H1 (cell line): Measurements from ENCODE around the gene TUBB8B. TPM values are rescaled to one million over a fixed set of nuclear protein-coding genes. Genes with fewer than 3 reads are reported as not detected.
"Not testable (repeated sequence)": the region's sequence is repeated elsewhere in the genome, so short reads cannot be mapped to it uniquely, and the experiment has no call there.

ENCODE experiments used
- CTCF ChIA-PET: fragments of 300-600 bp; sonication (Branson Sonifier 250); formaldehyde crosslinking; loops from one replicate; lab custom pipeline; 2021; ENCODE audit not compliant: partially characterized antibody; lab: Charles Lee
- POLR2A ChIA-PET: fragments of 300-600 bp; sonication (Branson Sonifier 250); formaldehyde crosslinking; loops from one replicate; lab custom pipeline; 2021; ENCODE audit warnings: inconsistent platforms; ENCODE audit not compliant: partially characterized antibody; lab: Charles Lee
- DNase-seq, 2 experiments: peaks; one replicate each; pipeline versions ENCODE4 v3.0.0 to v3.0.0-alpha.2; 2010 to 2022; ENCODE audit warnings: low spot score in 2 of 2, low read depth in 1 of 2, mixed read lengths in 1 of 2
- FAIRE-seq: peaks from 2 replicates; lab custom pipeline; 2011; peaks lifted over from hg19 to GRCh38; lab: Jason Lieb, UNC
- H2AFZ ChIP-seq: 2 replicates; pipeline ENCODE4 v1.8.1; 2012; ENCODE audit warnings: low read length, inconsistent platforms
- H2AK5ac ChIP-seq: 2 replicates; pipeline ENCODE4 v1.6.1; 2013; ENCODE audit warnings: low read depth, low read length
- H2BK120ac ChIP-seq: replicated peaks from 2 replicates; pipeline ENCODE3; 2013; ENCODE audit warnings: low read depth, low read length, inconsistent platforms
- H2BK12ac ChIP-seq: 2 replicates; pipeline ENCODE4 v1.6.1; 2013; ENCODE audit warnings: low read depth, low read length
- H2BK15ac ChIP-seq: 2 replicates; pipeline ENCODE4 v1.6.1; 2013; ENCODE audit warnings: low read length
- H2BK20ac ChIP-seq: 2 replicates; pipeline ENCODE4 v1.6.1; 2013; ENCODE audit warnings: low read length
- H2BK5ac ChIP-seq: 2 replicates; pipeline ENCODE4 v1.6.1; 2013; ENCODE audit warnings: low read depth, low read length
- H3K14ac ChIP-seq: 2 replicates; pipeline ENCODE4 v1.6.1; 2013; ENCODE audit warnings: inconsistent platforms; ENCODE audit not compliant: insufficient read length
- H3K18ac ChIP-seq: 2 replicates; pipeline ENCODE4 v1.6.1; 2013; ENCODE audit warnings: low read length; ENCODE audit errors: extremely low read depth
- H3K23ac ChIP-seq: 2 replicates; pipeline ENCODE4 v1.6.1; 2013; ENCODE audit warnings: inconsistent platforms; ENCODE audit not compliant: insufficient read length
- H3K23me2 ChIP-seq: 2 replicates; pipeline ENCODE4 v1.6.1; 2013; ENCODE audit warnings: low read depth, low read length
- H3K27ac ChIP-seq: 2 replicates; pipeline ENCODE4 v1.6.1; 2011; ENCODE audit warnings: low read depth, low read length, inconsistent platforms
- H3K27me3 ChIP-seq, 4 experiments: replicated peaks in 1 of 4; 1 replicate in 1 of 4; 2 replicates in 3 of 4; pipeline versions ENCODE4 v1.6.1 to v1.8.1; 2011 to 2013; ENCODE audit warnings: low read length in 3 of 4, mild to moderate bottlenecking in 3 of 4, inconsistent platforms in 2 of 4, mixed read lengths in 2 of 4, moderate library complexity in 1 of 4; ENCODE audit not compliant: control insufficient read depth in 3 of 4, insufficient read depth in 3 of 4; ENCODE audit errors: extremely low read depth in 1 of 4
- H3K36me3 ChIP-seq, 4 experiments: 2 replicates each; pipeline versions ENCODE4 v1.6.1 to v1.8.1; 2011 to 2013; ENCODE audit warnings: mild to moderate bottlenecking in 4 of 4, low read length in 3 of 4, moderate library complexity in 2 of 4, control low read depth in 1 of 4, inconsistent platforms in 1 of 4; ENCODE audit not compliant: insufficient read depth in 4 of 4, control insufficient read depth in 2 of 4
- H3K4ac ChIP-seq: replicated peaks from 2 replicates; pipeline ENCODE3; 2013; ENCODE audit warnings: low read length, low read depth, mixed read lengths, inconsistent platforms; ENCODE audit not compliant: insufficient read length
- H3K4me1 ChIP-seq, 4 experiments: replicated peaks in 1 of 4; 1 replicate in 1 of 4; 2 replicates in 3 of 4; pipeline versions ENCODE4 v1.6.1 to v1.8.1; 2011 to 2013; ENCODE audit warnings: low read length in 3 of 4, inconsistent platforms in 2 of 4, mixed read lengths in 1 of 4; ENCODE audit not compliant: insufficient read depth in 4 of 4, control insufficient read depth in 3 of 4
- H3K4me2 ChIP-seq, 2 experiments: 2 replicates each; pipeline versions ENCODE4 v1.6.1 to v1.8.1; 2011 to 2013; ENCODE audit warnings: low read depth in 2 of 2, low read length in 2 of 2, control low read depth in 1 of 2, inconsistent platforms in 1 of 2, mild to moderate bottlenecking in 1 of 2; ENCODE audit not compliant: insufficient read depth in 1 of 2
- H3K4me3 ChIP-seq, 4 experiments: fragments of 200-600, 300-600 bp in 1 of 4; sonication (generic), shearing (Covaris generic), sonication (Bioruptor Twin) in 1 of 4; 2 replicates each; pipeline versions ENCODE4 v1.5.1 to v1.8.1; 2011 to 2016; ENCODE audit warnings: low read length in 4 of 4, low read depth in 3 of 4, control low read depth in 2 of 4, inconsistent platforms in 2 of 4, mild to moderate bottlenecking in 2 of 4, mixed read lengths in 1 of 4, moderate library complexity in 1 of 4; ENCODE audit not compliant: insufficient read depth in 2 of 4; ENCODE audit errors: extremely low read depth in 1 of 4
- H3K56ac ChIP-seq: replicated peaks from 2 replicates; pipeline ENCODE3; 2013; ENCODE audit warnings: low read depth, mild to moderate bottlenecking, mixed read lengths, low read length, inconsistent platforms; ENCODE audit not compliant: insufficient read length
- H3K79me1 ChIP-seq: 2 replicates; pipeline ENCODE4 v1.6.1; 2013; ENCODE audit warnings: low read depth, low read length, control low read depth
- H3K79me2 ChIP-seq, 2 experiments: 2 replicates each; pipeline versions ENCODE4 v1.6.1 to v1.8.1; 2012 to 2013; ENCODE audit warnings: low read length in 2 of 2, mild to moderate bottlenecking in 2 of 2, inconsistent platforms in 1 of 2; ENCODE audit not compliant: insufficient read depth in 2 of 2, control insufficient read depth in 1 of 2
- H3K9ac ChIP-seq, 4 experiments: replicated peaks in 1 of 4; 1 replicate in 1 of 4; 2 replicates in 3 of 4; pipeline versions ENCODE4 v1.6.1 to v1.8.1; 2011 to 2013; ENCODE audit warnings: low read depth in 3 of 4, low read length in 3 of 4, control low read depth in 2 of 4, mild to moderate bottlenecking in 2 of 4, moderate library complexity in 2 of 4, inconsistent platforms in 1 of 4; ENCODE audit errors: extremely low read depth in 1 of 4
- H3K9me3 ChIP-seq, 2 experiments: 2 replicates each; pipeline versions ENCODE4 v1.6.1 to v1.8.1; 2012 to 2013; ENCODE audit warnings: mild to moderate bottlenecking in 2 of 2, moderate library complexity in 2 of 2, control low read depth in 1 of 2, inconsistent platforms in 1 of 2, low read depth in 1 of 2, low read length in 1 of 2, mixed read lengths in 1 of 2; ENCODE audit not compliant: insufficient read depth in 2 of 2
- H4K20me1 ChIP-seq, 2 experiments: replicated peaks in 1 of 2; 2 replicates each; pipeline versions ENCODE3 to v1.8.1; 2011 to 2013; ENCODE audit warnings: inconsistent platforms in 2 of 2, low read length in 2 of 2, mild to moderate bottlenecking in 1 of 2; ENCODE audit not compliant: insufficient read depth in 2 of 2, control insufficient read depth in 1 of 2
- H4K5ac ChIP-seq: 2 replicates; pipeline ENCODE4 v1.6.1; 2013; ENCODE audit warnings: low read length, low read depth, mixed read lengths, inconsistent platforms; ENCODE audit not compliant: insufficient read length
- H4K8ac ChIP-seq: 2 replicates; pipeline ENCODE4 v1.8.0; 2013; ENCODE audit warnings: mild to moderate bottlenecking, moderate library complexity, low read length, inconsistent platforms; ENCODE audit not compliant: insufficient read depth; ENCODE audit errors: extremely low read depth
- H4K91ac ChIP-seq: replicated peaks from 2 replicates; pipeline ENCODE3; 2013; ENCODE audit warnings: low read length, mixed read lengths, inconsistent platforms; ENCODE audit not compliant: insufficient read length
- WGBS, 2 experiments: shearing (Covaris generic) in 1 of 2; methylation state at CpG; one replicate each; pipeline versions ENCODE4 v1.1.6 to v1.1.7; 2013 to 2015; ENCODE audit warnings: low lambda C conversion rate in 2 of 2, mixed read lengths in 2 of 2, inconsistent platforms in 1 of 2, low coverage in 1 of 2, missing lambda C conversion rate in 1 of 2; ENCODE audit not compliant: insufficient replicate concordance in 2 of 2, insufficient coverage in 1 of 2, insufficient read length in 1 of 2; ENCODE audit errors: extremely low coverage in 1 of 2, missing lambda C conversion rate in 1 of 2; 5-methylcytosine and 5-hydroxymethylcytosine counted together
- polyA plus RNA-seq, 7 experiments: library from polyadenylated mRNA; depleted of rRNA in 3 of 7; stranded (reverse) in 5 of 7; unstranded in 2 of 7; fragments of >200 nt in 5 of 7; fragments of 200-250 nt in 2 of 7; gene quantifications; 1 replicate in 5 of 7; 2 replicates in 1 of 7; 4 replicates in 1 of 7; pipeline versions ENCODE4 v1.2.1 to v1.2.3, GENCODE V29; 2011 to 2013; ENCODE audit warnings: missing spikeins in 2 of 7, mixed read lengths in 2 of 7
- total RNA-seq: library from RNA; stranded (reverse); fragmentation: NEBNext Ultra II Directional; extraction: Animal tissue kit (Norgen Biotek cat#: 25700); gene quantifications from 2 replicates; pipeline ENCODE4 v1.2.1, GENCODE V29; 2021

The TUBB8B gene
- total and polyA plus RNA-seq, 2 of the 8 experiments (the other 6 are each of a cell fraction or from before 2014, with no cell fraction given) = 0.60 to 1.3 TPM

GRCh38 chr18:64279-64678 lies 14.9 kb upstream of the TUBB8B start:
- 73% methylated on average over 3 of the region's 5 CpGs; no CpG with 5 or more reads in 1 of the 2 experiments for WGBS, 2 experiments
- H3K9ac ChIP-seq, H3K4me3 ChIP-seq, H4K8ac ChIP-seq, H4K91ac ChIP-seq, H4K5ac ChIP-seq, H2BK5ac ChIP-seq, H2BK15ac ChIP-seq, DNase-seq, H2BK120ac ChIP-seq, H4K20me1 ChIP-seq, H3K23ac ChIP-seq, H3K14ac ChIP-seq, H3K27me3 ChIP-seq, H3K79me2 ChIP-seq, H3K4me1 ChIP-seq, POLR2A ChIA-PET, H3K79me1 ChIP-seq, H2BK20ac ChIP-seq, H3K4me2 ChIP-seq, H3K18ac ChIP-seq, H2AK5ac ChIP-seq, H3K27ac ChIP-seq, CTCF ChIA-PET, H3K56ac ChIP-seq, FAIRE-seq, H2AFZ ChIP-seq, H3K4ac ChIP-seq, H3K23me2 ChIP-seq, H2BK12ac ChIP-seq, H3K36me3 ChIP-seq: not testable (repeated sequence)
- H3K9me3 ChIP-seq = peaks cover 26 to 45% of the 10 kb centered on the region in 2 experiments
